Neural cell (in vitro differentiated cells): ENCODE results near the gene CPB2. TPM values are rescaled to one million over a fixed set of nuclear protein-coding genes. Genes with fewer than 3 reads are reported as not detected.

Source experiments
- H2AFZ ChIP-seq: fragments of 200-600, 300-800 bp; sonication (generic), shearing (Covaris generic); 2 replicates; pipeline ENCODE4 v1.6.0; 2014; ENCODE audit warnings: low read depth, mild to moderate bottlenecking, antibody characterized with exemption, low read length, moderate library complexity
- H3F3A ChIP-seq: fragments of 200-600 bp; shearing (Covaris generic); 2 replicates; pipeline ENCODE4 v1.6.1; 2016; ENCODE audit warnings: mild to moderate bottlenecking, moderate library complexity, mixed read lengths, antibody characterized with exemption, low read length; ENCODE audit not compliant: insufficient read depth, poor library complexity, severe bottlenecking
- H3K27ac ChIP-seq: fragments of 200-600, 300-800 bp; sonication (generic), shearing (Covaris generic); 2 replicates; pipeline ENCODE4 v1.5.1; 2014; ENCODE audit warnings: mild to moderate bottlenecking, low read length, moderate library complexity
- H3K27me3 ChIP-seq: fragments of 300-800, 200-600 bp; sonication (generic), shearing (Covaris generic); 2 replicates; pipeline ENCODE4 v1.6.0; 2014; ENCODE audit warnings: mild to moderate bottlenecking, low read depth, low read length, moderate library complexity; ENCODE audit not compliant: insufficient read depth
- H3K36me3 ChIP-seq: fragments of 300-800, 200-600 bp; sonication (generic), shearing (Covaris generic); 2 replicates; pipeline ENCODE4 v1.5.1; 2014; ENCODE audit warnings: mild to moderate bottlenecking, antibody characterized with exemption, low read length, moderate library complexity; ENCODE audit not compliant: insufficient read depth
- H3K4me2 ChIP-seq: fragments of 300-800, 200-600 bp; sonication (generic), shearing (Covaris generic); 2 replicates; pipeline ENCODE4 v1.6.0; 2014; ENCODE audit warnings: mild to moderate bottlenecking, low read length
- H3K4me3 ChIP-seq: fragments of 300-800, 200-600 bp; sonication (generic), shearing (Covaris generic); 2 replicates; pipeline ENCODE4 v1.5.1; 2014; ENCODE audit warnings: mild to moderate bottlenecking, low read length, moderate library complexity
- H3K79me2 ChIP-seq: fragments of 200-600 bp; shearing (Covaris generic); replicated peaks from 2 replicates; pipeline ENCODE4 v1.6.0; 2014; ENCODE audit warnings: mild to moderate bottlenecking, low read length, moderate library complexity; ENCODE audit not compliant: insufficient read depth
- H3K9ac ChIP-seq: fragments of 300-800, 200-600 bp; sonication (generic), shearing (Covaris generic); 2 replicates; pipeline ENCODE4 v1.6.1; 2016; ENCODE audit warnings: mild to moderate bottlenecking, low read length, mixed read lengths
- H3K9me2 ChIP-seq: fragments of 200-600 bp; shearing (Covaris generic); 2 replicates; pipeline ENCODE4 v1.6.1; 2016; ENCODE audit warnings: mild to moderate bottlenecking, low read length, mixed read lengths; ENCODE audit not compliant: insufficient read depth
- H3K9me3 ChIP-seq: fragments of 200-600, 300-800 bp; sonication (generic), shearing (Covaris generic); 2 replicates; pipeline ENCODE4 v1.6.1; 2016; ENCODE audit warnings: mild to moderate bottlenecking, mixed run types, low read length, moderate library complexity, mixed read lengths
- H4K20me1 ChIP-seq: fragments of 200-600 bp; shearing (Covaris generic); 2 replicates; pipeline ENCODE4 v1.6.1; 2016; ENCODE audit warnings: mild to moderate bottlenecking, mixed run types; ENCODE audit not compliant: insufficient read depth
- CTCF ChIP-seq: fragments of 450-650 bp; IDR thresholded peaks from 2 replicates; pipeline ENCODE4 v1.5.1; 2014; ENCODE audit warnings: antibody characterized with exemption, mild to moderate bottlenecking, moderate library complexity; ENCODE audit not compliant: poor library complexity, severe bottlenecking
- EP300 ChIP-seq: fragments of 450-650 bp; conservative IDR thresholded peaks from 2 replicates; pipeline ENCODE4 v1.6.1; 2014; ENCODE audit warnings: antibody characterized with exemption, mild to moderate bottlenecking, moderate library complexity; ENCODE audit not compliant: poor library complexity, severe bottlenecking
- EZH2 ChIP-seq: fragments of 200-600, 300-800 bp; shearing (Covaris generic), sonication (generic); IDR thresholded peaks from 2 replicates; pipeline ENCODE4 v1.6.1; 2014; ENCODE audit warnings: antibody characterized with exemption, low read length, borderline replicate concordance, mild to moderate bottlenecking; ENCODE audit not compliant: insufficient read depth, poor library complexity, severe bottlenecking
- MXI1 ChIP-seq: fragments of 450-650 bp; conservative IDR thresholded peaks from 2 replicates; pipeline ENCODE4 v1.6.1; 2014; ENCODE audit warnings: antibody characterized with exemption, mild to moderate bottlenecking; ENCODE audit not compliant: poor library complexity, severe bottlenecking
- POLR2AphosphoS5 ChIP-seq: IDR thresholded peaks from 2 replicates; pipeline ENCODE4 v1.6.1; 2012
- RAD21 ChIP-seq: fragments of 450-650 bp; conservative IDR thresholded peaks from 2 replicates; pipeline ENCODE4 v1.6.1; 2014; ENCODE audit warnings: antibody characterized with exemption, mild to moderate bottlenecking, moderate library complexity
- SMC3 ChIP-seq: fragments of 450-650 bp; conservative IDR thresholded peaks from 2 replicates; pipeline ENCODE4 v1.6.1; 2014; ENCODE audit warnings: antibody characterized with exemption, mild to moderate bottlenecking, moderate library complexity; ENCODE audit not compliant: poor library complexity
- TAF1 ChIP-seq: IDR thresholded peaks from 2 replicates; pipeline ENCODE4 v1.6.1; 2012; ENCODE audit warnings: low read depth
- polyA plus RNA-seq: library from polyadenylated mRNA; depleted of rRNA; stranded (reverse); fragments of >200 nt; gene quantifications from 2 replicates; pipeline ENCODE4 v1.2.3, GENCODE V29; 2014
- TF ChIP-seq, protein P1 (sequence below): IDR thresholded peaks from 2 replicates; pipeline ENCODE4 v1.6.1; 2012; ENCODE audit warnings: borderline replicate concordance

CPB2 gene
- polyA plus RNA-seq, 1 donor from 2014 or later: not detected

DNA sequence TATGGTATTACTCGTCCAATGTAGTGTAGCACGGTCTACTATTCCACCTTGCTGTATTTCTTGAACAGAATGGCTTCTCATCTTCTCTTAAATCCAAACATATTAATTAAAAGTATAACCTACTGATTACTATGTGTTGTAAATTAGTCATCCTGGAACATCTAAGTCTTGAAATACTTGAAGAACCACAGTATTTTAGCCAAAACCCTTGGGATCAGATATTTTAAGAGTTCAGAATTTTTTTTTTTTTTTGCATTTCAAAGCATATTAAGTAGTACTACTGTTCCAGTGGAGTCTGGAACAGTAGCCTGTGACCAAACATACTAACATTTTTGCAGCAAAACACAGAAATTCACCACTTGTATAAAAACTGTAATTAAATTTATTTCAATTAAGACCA lies 82.4 kb downstream of the CPB2 start:
- Histone ChIP-seq H3K4me2 (no peak overlapping the region), H3K9ac (no peak overlapping the region)

DNA sequence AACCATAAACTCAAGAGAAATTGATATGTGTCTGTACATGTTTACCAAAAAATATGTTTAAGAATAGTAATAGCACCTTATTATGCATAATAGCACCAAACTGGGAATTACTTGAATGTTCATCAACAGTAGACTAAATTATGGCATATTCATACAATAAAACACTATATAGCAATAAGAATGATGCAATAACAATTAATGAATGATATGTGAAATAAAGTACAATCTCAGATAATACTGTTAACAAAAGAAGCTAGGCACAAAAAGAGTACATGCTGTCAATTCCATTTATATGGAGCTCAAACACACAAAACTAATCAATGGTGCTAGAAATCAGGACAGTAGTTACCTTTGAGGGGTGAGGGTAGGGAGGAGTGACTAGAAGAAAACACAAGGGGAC lies 88.6 kb downstream of the CPB2 start:
- no peak overlapping the region for H3K4me2 ChIP-seq
- H3K9ac ChIP-seq: no peak overlapping the region
- H3K27ac ChIP-seq: no peak overlapping the region
- no peak overlapping the region for H3K4me3 ChIP-seq
- H3K79me2 ChIP-seq: no peaks in the 10 kb centered on the region
- no peaks in the 10 kb centered on the region for H3K27me3 ChIP-seq
- no peak overlapping the region for H2AFZ ChIP-seq
- TF ChIP-seq EP300: no peak
- no peaks in the 10 kb centered on the region for H4K20me1 ChIP-seq
- no peaks in the 10 kb centered on the region for H3K36me3 ChIP-seq
- no peaks in the 10 kb centered on the region for H3K9me3 ChIP-seq
- H3F3A ChIP-seq: no peaks in the 10 kb centered on the region
- H3K9me2 ChIP-seq: no peaks in the 10 kb centered on the region

More for the DNA sequence above, 82.4 kb downstream of the CPB2 start:
- Histone ChIP-seq H3F3A (no peaks in the 10 kb centered on the region), H3K36me3 (no peaks in the 10 kb centered on the region), H3K27me3 (no peaks in the 10 kb centered on the region), H3K27ac (no peak overlapping the region), H3K79me2 (peaks cover 12% of the 10 kb centered on the region), H2AFZ (no peak overlapping the region), H3K4me3 (no peak overlapping the region), H3K9me3 (no peaks in the 10 kb centered on the region), H4K20me1 (no peaks in the 10 kb centered on the region), H3K9me2 (no peaks in the 10 kb centered on the region)
- TF ChIP-seq EP300 (no peak), POLR2AphosphoS5 (no peak), MXI1 (no peak), TAF1 (no peak), EZH2 (no peak), SMC3 (no peak), CTCF (no peak), RAD21 (no peak)
- TF ChIP-seq, protein P1, sequence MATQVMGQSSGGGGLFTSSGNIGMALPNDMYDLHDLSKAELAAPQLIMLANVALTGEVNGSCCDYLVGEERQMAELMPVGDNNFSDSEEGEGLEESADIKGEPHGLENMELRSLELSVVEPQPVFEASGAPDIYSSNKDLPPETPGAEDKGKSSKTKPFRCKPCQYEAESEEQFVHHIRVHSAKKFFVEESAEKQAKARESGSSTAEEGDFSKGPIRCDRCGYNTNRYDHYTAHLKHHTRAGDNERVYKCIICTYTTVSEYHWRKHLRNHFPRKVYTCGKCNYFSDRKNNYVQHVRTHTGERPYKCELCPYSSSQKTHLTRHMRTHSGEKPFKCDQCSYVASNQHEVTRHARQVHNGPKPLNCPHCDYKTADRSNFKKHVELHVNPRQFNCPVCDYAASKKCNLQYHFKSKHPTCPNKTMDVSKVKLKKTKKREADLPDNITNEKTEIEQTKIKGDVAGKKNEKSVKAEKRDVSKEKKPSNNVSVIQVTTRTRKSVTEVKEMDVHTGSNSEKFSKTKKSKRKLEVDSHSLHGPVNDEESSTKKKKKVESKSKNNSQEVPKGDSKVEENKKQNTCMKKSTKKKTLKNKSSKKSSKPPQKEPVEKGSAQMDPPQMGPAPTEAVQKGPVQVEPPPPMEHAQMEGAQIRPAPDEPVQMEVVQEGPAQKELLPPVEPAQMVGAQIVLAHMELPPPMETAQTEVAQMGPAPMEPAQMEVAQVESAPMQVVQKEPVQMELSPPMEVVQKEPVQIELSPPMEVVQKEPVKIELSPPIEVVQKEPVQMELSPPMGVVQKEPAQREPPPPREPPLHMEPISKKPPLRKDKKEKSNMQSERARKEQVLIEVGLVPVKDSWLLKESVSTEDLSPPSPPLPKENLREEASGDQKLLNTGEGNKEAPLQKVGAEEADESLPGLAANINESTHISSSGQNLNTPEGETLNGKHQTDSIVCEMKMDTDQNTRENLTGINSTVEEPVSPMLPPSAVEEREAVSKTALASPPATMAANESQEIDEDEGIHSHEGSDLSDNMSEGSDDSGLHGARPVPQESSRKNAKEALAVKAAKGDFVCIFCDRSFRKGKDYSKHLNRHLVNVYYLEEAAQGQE: no peak

- Histone ChIP-seq H3F3A (no peaks in the 10 kb centered on the region), H3K4me2 (no peak overlapping the region), H3K27ac (no peak overlapping the region), H2AFZ (no peak overlapping the region), H3K9me2 (no peaks in the 10 kb centered on the region), H4K20me1 (no peaks in the 10 kb centered on the region), H3K36me3 (no peaks in the 10 kb centered on the region), H3K9ac (no peak overlapping the region), H3K79me2 (no peaks in the 10 kb centered on the region), H3K9me3 (no peaks in the 10 kb centered on the region), H3K4me3 (no peak overlapping the region), H3K27me3 (no peaks in the 10 kb centered on the region)
- TF ChIP-seq RAD21 (no peak), TAF1 (no peak)
Measured at GRCh38 chr13:46015366-46015765, 89.5 kb downstream of the CPB2 start.
